HEK293 (cell line): ENCODE data around the gene DUSP19.
A peak's percentile ranks its signal among the peaks of the same experiment; 100 is the strongest.
"Not testable (repeated sequence)": the region's sequence is repeated elsewhere in the genome, so short reads cannot be mapped to it uniquely, and the experiment has no call there.

Experiments
- CTCF ChIA-PET: fragments of 350-600 bp; formaldehyde crosslinking; extraction: SDS; loops from one replicate; lab custom pipeline; 2021; ENCODE audit warnings: antibody characterized with exemption; lab: Yijun Ruan, JAX
- POLR2A ChIA-PET: fragments of 300-600 bp; formaldehyde crosslinking; extraction: SDS; loops from one replicate; lab custom pipeline; 2020; ENCODE audit warnings: antibody characterized with exemption, inconsistent platforms; lab: Yijun Ruan, JAX
- H3K27ac ChIP-seq: fragments of 200-500 bp; sonication (Bioruptor generic); 2 replicates; pipeline ENCODE4 v1.5.1; 2014; ENCODE audit warnings: low read depth, low read length, control low read depth, inconsistent platforms; ENCODE audit errors: extremely low read depth
- H3K36me3 ChIP-seq, 2 experiments: fragments of 200-500 bp in 1 of 2; sonication (Bioruptor generic) in 1 of 2; 1 replicate in 1 of 2; 2 replicates in 1 of 2; pipeline ENCODE4 v1.5.1; 2014 to 2017; ENCODE audit warnings: inconsistent platforms in 2 of 2, low read length in 2 of 2; ENCODE audit not compliant: control insufficient read depth in 2 of 2, insufficient read depth in 1 of 2
- H3K4me1 ChIP-seq: fragments of 200-500 bp; sonication (Bioruptor generic); 2 replicates; pipeline ENCODE4 v1.5.1; 2014; ENCODE audit warnings: mild to moderate bottlenecking, low read length, inconsistent platforms; ENCODE audit not compliant: control insufficient read depth, insufficient read depth
- H3K4me3 ChIP-seq: 2 replicates; pipeline ENCODE4 v1.5.1; 2011; ENCODE audit warnings: low read depth, mild to moderate bottlenecking, control low read depth, low read length, moderate library complexity
- H3K9me3 ChIP-seq: fragments of 200-500 bp; sonication (Bioruptor generic); 2 replicates; pipeline ENCODE4 v1.5.1; 2014; ENCODE audit warnings: low read depth, low read length, inconsistent platforms; ENCODE audit not compliant: control insufficient read depth, insufficient read depth
- ZBTB17 ChIP-seq: fragments of 450-650 bp; formaldehyde crosslinking; IDR thresholded peaks from 2 replicates; pipeline ENCODE4 v1.5.1; 2016; ENCODE audit warnings: missing biosample characterization, missing genetic modification characterization
- ZBTB20 ChIP-seq: fragments of 450-650 bp; formaldehyde crosslinking; IDR thresholded peaks from 2 replicates; pipeline ENCODE4 v1.5.1; 2016; ENCODE audit warnings: missing biosample characterization, missing genetic modification characterization
- ZEB2 ChIP-seq: fragments of 450-650 bp; formaldehyde crosslinking; IDR thresholded peaks from 2 replicates; pipeline ENCODE4 v1.5.1; 2016; ENCODE audit warnings: missing biosample characterization, missing genetic modification characterization
- ZNF341 ChIP-seq: fragments of 450-650 bp; formaldehyde crosslinking; IDR thresholded peaks from 2 replicates; pipeline ENCODE4; 2016; ENCODE audit warnings: low read depth, missing biosample characterization, missing genetic modification characterization
- ZNF366 ChIP-seq: fragments of 450-650 bp; formaldehyde crosslinking; conservative IDR thresholded peaks from 2 replicates; pipeline ENCODE4 v1.5.1; 2016; ENCODE audit warnings: missing biosample characterization, missing genetic modification characterization
- ZNF501 ChIP-seq: fragments of 450-650 bp; formaldehyde crosslinking; IDR thresholded peaks from 2 replicates; pipeline ENCODE4 v1.5.1; 2016; ENCODE audit warnings: missing biosample characterization, missing genetic modification characterization
- ZNF600 ChIP-seq: fragments of 450-650 bp; formaldehyde crosslinking; IDR thresholded peaks from 2 replicates; pipeline ENCODE4 v1.5.1; 2016; ENCODE audit warnings: missing biosample characterization, missing genetic modification characterization
- ZNF621 ChIP-seq: fragments of 450-650 bp; formaldehyde crosslinking; IDR thresholded peaks from 2 replicates; pipeline ENCODE4 v1.5.1; 2017; ENCODE audit warnings: missing biosample characterization, missing genetic modification characterization
- ZNF791 ChIP-seq: fragments of 450-650 bp; formaldehyde crosslinking; IDR thresholded peaks from 2 replicates; pipeline ENCODE4 v1.5.1; 2016; ENCODE audit warnings: missing biosample characterization, missing genetic modification characterization
- TF ChIP-seq, protein P1 (sequence below): fragments of 450-650 bp; formaldehyde crosslinking; IDR thresholded peaks from 2 replicates; pipeline ENCODE4 v1.5.1; 2016; ENCODE audit warnings: missing biosample characterization, missing genetic modification characterization, low read depth
- TF ChIP-seq, protein P2 (sequence below): fragments of 450-650 bp; formaldehyde crosslinking; IDR thresholded peaks from 2 replicates; pipeline ENCODE4 v1.5.1; 2016; ENCODE audit warnings: missing biosample characterization, missing genetic modification characterization
- TF ChIP-seq, protein P3 (sequence below): fragments of 450-650 bp; IDR thresholded peaks from 2 replicates; pipeline ENCODE4 v1.5.1; 2018; ENCODE audit warnings: missing biosample characterization, missing genetic modification characterization
- TF ChIP-seq, protein P4 (sequence below): fragments of 450-650 bp; formaldehyde crosslinking; IDR thresholded peaks from 2 replicates; pipeline ENCODE4 v1.5.1; 2016; ENCODE audit warnings: missing biosample characterization, missing genetic modification characterization
- TF ChIP-seq, protein P5 (sequence below): fragments of 450-650 bp; formaldehyde crosslinking; IDR thresholded peaks from 2 replicates; pipeline ENCODE4 v1.5.1; 2017; ENCODE audit warnings: missing biosample characterization, missing genetic modification characterization

DUSP19 gene

DNA sequence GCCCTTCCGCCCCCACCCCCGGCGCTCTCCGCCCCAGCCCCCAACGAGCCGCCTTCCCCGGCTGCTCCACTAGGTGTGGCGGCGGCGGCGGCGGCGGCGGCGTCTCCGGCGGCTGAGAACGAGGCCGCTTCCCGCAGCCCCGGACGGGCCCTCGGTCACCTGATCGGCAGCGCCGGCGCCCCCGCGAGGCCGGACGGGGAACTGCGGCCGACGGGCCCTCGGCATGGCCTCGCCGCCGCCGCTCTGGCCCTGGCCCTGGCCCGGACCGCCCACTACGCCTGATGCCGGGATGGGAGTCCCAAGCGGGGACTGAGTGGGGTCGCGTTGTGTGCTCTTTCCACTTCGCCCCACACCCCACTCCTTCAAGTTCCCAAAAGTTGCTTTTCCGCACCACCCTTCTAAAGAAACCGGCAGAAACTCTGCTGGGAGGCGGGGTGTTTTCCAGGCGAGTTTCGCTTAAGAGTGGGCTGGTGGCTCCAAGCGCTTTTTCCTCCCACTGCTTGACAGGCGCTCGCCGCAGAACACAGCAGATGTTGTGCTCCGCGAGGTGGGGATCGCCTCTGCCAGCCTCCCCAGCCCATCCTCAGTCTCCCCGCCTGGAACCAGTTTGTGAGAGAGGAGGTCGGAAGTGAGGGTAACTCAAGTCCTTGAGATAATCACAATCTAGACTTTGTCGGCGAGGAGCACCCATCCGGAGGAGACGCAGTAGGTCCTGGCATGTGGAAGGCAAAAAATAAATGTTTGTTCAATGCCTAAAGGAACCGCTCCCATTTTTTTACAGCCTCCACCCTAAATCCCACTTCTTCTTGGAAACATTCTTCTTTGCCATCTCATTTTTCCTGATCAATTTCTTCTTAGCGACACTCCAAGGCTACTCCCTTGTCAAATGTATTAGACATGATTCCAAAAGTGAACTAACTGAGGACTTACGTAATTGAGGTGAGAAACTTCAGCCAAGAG is 39.9 kb upstream of the DUSP19 start, which contains the start of gene NCKAP1 (continued):
- TF ChIP-seq ZBTB17 (peak; percentile 77), ZNF791 (tag by site-specific recombination) (no peak), ZNF341 (tag by site-specific recombination) (peak; percentile 57), ZBTB20 (peak; percentile 66; the same call in 1 of the 2 replicates), ZEB2 (tag by site-specific recombination) (peak; percentile 52)

DNA sequence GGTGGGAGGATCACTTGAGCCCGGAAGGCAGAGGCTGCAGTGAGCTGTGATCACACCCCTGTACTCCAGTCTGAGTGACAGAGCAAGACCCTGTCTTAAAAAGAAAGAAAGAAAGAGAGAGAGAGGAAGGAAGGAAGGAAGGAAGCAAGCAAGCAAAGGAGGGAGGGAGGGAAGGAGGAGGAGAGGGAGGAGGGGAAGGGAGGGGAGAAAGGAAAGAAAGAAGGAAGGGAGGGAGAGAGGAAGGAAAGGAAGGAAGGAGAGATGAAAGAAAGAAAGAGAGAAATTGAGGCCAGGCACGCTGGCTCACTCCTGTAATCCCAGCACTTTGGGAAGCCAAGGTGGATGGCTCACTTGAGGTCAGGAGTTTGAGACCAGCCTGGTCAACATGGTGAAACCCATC is 37.9 kb upstream of the DUSP19 start:
- TF ChIP-seq ZNF366 (tag by site-specific recombination) = peak; percentile 72
- TF ChIP-seq ZNF791 (tag by site-specific recombination) = no peak
- ChIA-PET CTCF (interaction anchor here (0.6 to 0.7 kb wide), 2 partner anchors 13 to 22 kb away, joined by 3 read pairs; no protein-coding TSS in a partner anchor), POLR2A (no interaction called here)
- Histone ChIP-seq H3K4me3 (no peak overlapping the region), H3K27ac (no peak overlapping the region), H3K9me3 (no peaks in the 10 kb centered on the region), H3K4me1 (no peaks in the 10 kb centered on the region), H3K36me3 (no peaks in the 10 kb centered on the region)

DNA sequence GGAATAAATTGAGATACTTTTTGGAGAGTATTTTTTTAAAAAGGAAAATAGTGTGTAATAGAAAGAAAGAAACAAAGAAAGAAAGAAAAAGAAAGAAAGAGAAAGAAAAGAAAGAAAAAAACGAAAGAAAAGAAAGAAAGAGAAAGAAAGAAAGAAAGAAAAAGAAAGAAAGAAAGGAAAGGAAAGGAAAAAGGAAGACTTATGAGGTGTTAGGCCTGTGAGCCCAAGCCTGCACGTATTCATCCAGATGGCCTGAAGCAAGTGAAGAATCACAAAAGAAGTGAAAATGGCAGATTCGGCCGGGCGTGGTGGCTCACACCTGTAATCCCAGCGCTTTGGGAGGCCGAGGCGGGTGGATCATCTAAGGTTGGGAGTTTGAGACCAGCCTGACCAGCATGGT is 35.0 kb upstream of the DUSP19 start:
- CTCF ChIA-PET = interaction anchor here (0.6 kb wide), 1 partner anchor 259 kb away, joined by 6 read pairs; no protein-coding TSS in a partner anchor
- H3K9me3 ChIP-seq, H3K4me1 ChIP-seq, POLR2A ChIA-PET, H3K4me3 ChIP-seq, H3K27ac ChIP-seq, H3K36me3 ChIP-seq: not testable (repeated sequence)
- TF ChIP-seq ZNF366 (tag by site-specific recombination) = peak; percentile 58; the same call in 1 of the 2 replicates

DNA sequence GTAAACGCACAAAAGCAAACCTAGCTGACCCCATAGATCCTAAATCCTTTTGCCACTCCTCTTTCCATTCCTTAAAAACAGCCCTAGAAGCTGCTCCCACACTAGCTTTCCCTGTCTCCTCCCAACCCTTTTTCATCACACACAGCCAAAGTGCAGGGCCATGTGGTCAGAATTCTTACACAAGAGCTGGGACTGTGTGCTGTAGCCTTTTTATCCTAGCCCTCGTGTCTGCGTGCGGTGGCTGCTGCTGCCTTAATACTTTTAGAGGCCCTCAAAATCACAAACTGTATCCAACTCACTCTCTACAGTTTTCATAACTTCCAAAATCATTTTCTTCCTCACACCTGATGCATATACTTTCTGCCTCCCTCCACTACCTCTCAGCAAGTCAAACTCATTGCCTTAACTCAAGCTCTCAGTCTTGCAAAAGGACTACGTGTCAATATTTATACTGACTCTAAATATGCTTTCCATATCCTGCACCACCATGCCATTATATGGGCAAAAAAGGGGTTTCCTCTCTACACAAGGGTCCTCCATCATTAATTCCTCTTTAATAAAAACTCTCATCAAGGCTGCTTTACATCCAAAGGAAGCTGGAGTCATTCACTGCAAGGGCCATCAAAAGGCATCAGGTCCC is 30.9 kb upstream of the DUSP19 start:
- H3K4me1 ChIP-seq, POLR2A ChIA-PET, H3K36me3 ChIP-seq, H3K4me3 ChIP-seq, H3K27ac ChIP-seq, H3K9me3 ChIP-seq: not testable (repeated sequence)
- CTCF ChIA-PET = interaction anchor here (0.7 kb wide), 1 partner anchor 23 kb away, joined by 3 read pairs; no protein-coding TSS in a partner anchor
- TF ChIP-seq ZNF600 (tag by site-specific recombination) = peak; percentile 94

DNA sequence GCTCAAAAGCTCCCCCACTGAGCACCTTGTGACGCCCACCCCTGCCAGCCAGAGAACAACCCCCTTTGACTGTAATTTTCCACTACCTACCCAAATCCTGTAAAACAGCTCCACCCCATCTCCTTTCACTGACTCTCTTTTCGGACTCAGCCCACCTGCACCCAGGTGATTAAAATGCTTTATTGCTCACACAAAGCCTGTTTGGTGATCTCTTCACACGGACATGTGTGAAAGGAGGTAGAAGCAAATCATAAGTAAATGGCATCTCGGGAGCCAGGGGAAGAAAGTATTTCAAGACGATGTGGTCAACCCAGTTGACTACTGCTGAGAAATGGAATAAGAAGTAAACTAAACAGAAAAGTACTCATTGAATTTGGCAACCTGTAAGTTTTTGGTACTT is 29.1 kb upstream of the DUSP19 start:
- POLR2A ChIA-PET = no interaction called here
- CTCF ChIA-PET = no interaction called here
- H3K9me3 ChIP-seq = no peaks in the 10 kb centered on the region
- no peaks in the 10 kb centered on the region for H3K4me1 ChIP-seq
- H3K27ac ChIP-seq = no peak overlapping the region
- no peaks in the 10 kb centered on the region for H3K36me3 ChIP-seq
- H3K4me3 ChIP-seq = no peak overlapping the region
- TF ChIP-seq ZNF501 (tag by site-specific recombination) (no peak), ZNF621 (no peak)
- TF ChIP-seq, protein P1, sequence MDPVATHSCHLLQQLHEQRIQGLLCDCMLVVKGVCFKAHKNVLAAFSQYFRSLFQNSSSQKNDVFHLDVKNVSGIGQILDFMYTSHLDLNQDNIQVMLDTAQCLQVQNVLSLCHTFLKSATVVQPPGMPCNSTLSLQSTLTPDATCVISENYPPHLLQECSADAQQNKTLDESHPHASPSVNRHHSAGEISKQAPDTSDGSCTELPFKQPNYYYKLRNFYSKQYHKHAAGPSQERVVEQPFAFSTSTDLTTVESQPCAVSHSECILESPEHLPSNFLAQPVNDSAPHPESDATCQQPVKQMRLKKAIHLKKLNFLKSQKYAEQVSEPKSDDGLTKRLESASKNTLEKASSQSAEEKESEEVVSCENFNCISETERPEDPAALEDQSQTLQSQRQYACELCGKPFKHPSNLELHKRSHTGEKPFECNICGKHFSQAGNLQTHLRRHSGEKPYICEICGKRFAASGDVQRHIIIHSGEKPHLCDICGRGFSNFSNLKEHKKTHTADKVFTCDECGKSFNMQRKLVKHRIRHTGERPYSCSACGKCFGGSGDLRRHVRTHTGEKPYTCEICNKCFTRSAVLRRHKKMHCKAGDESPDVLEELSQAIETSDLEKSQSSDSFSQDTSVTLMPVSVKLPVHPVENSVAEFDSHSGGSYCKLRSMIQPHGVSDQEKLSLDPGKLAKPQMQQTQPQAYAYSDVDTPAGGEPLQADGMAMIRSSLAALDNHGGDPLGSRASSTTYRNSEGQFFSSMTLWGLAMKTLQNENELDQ (tag by site-specific recombination) = no peak
- TF ChIP-seq, protein P2, sequence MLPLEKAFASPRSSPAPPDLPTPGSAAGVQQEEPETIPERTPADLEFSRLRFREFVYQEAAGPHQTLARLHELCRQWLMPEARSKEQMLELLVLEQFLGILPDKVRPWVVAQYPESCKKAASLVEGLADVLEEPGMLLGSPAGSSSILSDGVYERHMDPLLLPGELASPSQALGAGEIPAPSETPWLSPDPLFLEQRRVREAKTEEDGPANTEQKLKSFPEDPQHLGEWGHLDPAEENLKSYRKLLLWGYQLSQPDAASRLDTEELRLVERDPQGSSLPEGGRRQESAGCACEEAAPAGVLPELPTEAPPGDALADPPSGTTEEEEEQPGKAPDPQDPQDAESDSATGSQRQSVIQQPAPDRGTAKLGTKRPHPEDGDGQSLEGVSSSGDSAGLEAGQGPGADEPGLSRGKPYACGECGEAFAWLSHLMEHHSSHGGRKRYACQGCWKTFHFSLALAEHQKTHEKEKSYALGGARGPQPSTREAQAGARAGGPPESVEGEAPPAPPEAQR (tag by site-specific recombination) = no peak
- TF ChIP-seq, protein P3, sequence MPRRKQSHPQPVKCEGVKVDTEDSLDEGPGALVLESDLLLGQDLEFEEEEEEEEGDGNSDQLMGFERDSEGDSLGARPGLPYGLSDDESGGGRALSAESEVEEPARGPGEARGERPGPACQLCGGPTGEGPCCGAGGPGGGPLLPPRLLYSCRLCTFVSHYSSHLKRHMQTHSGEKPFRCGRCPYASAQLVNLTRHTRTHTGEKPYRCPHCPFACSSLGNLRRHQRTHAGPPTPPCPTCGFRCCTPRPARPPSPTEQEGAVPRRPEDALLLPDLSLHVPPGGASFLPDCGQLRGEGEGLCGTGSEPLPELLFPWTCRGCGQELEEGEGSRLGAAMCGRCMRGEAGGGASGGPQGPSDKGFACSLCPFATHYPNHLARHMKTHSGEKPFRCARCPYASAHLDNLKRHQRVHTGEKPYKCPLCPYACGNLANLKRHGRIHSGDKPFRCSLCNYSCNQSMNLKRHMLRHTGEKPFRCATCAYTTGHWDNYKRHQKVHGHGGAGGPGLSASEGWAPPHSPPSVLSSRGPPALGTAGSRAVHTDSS (tag by site-specific recombination) = no peak
- TF ChIP-seq, protein P4, sequence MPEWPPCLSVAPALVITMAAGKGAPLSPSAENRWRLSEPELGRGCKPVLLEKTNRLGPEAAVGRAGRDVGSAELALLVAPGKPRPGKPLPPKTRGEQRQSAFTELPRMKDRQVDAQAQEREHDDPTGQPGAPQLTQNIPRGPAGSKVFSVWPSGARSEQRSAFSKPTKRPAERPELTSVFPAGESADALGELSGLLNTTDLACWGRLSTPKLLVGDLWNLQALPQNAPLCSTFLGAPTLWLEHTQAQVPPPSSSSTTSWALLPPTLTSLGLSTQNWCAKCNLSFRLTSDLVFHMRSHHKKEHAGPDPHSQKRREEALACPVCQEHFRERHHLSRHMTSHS (tag by site-specific recombination) = no peak
- TF ChIP-seq, protein P5, sequence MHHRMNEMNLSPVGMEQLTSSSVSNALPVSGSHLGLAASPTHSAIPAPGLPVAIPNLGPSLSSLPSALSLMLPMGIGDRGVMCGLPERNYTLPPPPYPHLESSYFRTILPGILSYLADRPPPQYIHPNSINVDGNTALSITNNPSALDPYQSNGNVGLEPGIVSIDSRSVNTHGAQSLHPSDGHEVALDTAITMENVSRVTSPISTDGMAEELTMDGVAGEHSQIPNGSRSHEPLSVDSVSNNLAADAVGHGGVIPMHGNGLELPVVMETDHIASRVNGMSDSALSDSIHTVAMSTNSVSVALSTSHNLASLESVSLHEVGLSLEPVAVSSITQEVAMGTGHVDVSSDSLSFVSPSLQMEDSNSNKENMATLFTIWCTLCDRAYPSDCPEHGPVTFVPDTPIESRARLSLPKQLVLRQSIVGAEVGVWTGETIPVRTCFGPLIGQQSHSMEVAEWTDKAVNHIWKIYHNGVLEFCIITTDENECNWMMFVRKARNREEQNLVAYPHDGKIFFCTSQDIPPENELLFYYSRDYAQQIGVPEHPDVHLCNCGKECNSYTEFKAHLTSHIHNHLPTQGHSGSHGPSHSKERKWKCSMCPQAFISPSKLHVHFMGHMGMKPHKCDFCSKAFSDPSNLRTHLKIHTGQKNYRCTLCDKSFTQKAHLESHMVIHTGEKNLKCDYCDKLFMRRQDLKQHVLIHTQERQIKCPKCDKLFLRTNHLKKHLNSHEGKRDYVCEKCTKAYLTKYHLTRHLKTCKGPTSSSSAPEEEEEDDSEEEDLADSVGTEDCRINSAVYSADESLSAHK = no peak
